Raji (cell line): ENCODE results near the gene GPR87.

Source experiments
- POLR2A ChIP-seq: IDR thresholded peaks from 2 replicates; pipeline ENCODE4 v1.6.1; 2011; ENCODE audit warnings: low read depth, low read length, control low read depth; ENCODE audit not compliant: insufficient read depth

The GPR87 gene, protein sequence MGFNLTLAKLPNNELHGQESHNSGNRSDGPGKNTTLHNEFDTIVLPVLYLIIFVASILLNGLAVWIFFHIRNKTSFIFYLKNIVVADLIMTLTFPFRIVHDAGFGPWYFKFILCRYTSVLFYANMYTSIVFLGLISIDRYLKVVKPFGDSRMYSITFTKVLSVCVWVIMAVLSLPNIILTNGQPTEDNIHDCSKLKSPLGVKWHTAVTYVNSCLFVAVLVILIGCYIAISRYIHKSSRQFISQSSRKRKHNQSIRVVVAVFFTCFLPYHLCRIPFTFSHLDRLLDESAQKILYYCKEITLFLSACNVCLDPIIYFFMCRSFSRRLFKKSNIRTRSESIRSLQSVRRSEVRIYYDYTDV

DNA sequence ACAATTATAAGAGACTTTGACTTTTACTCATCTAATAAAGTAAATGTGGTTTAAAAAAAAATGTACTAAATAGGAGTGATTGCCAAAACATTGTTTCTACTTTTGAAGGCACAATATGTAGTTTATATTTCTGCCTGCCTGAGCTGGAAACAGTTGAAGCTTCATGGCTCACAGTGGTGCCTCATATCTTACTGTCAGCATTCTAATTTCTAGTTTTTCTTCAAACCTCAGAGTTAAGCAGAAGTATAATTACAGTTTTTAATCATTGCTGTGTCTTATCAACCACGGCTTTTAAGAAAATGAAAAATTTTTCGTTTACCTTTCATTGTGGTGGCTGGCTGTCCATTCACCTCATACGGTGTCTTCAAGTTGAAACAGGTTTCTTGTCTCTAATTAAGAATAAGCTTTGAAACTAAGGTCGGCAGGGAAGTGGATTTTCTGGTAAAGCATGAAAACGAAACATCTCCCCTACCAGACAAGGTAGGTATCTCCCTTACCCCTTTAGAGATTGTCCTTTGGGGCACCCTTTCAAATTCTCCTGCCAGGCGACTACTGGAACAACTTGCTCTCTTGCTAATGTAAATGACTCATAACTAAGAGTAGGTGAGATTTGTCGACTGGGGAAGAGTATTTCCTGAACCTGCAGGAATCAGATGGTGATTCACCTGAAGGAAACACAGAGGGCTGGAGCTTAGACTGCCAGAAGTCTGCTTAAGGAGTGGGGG is at the start of gene GPR87:
GPR87 (minus strand) TSS at position 554 of the 725 bp plus-strand sequence. CDS start 16,720 bp downstream, outside the sequence.
- no peak for TF ChIP-seq POLR2A

DNA sequence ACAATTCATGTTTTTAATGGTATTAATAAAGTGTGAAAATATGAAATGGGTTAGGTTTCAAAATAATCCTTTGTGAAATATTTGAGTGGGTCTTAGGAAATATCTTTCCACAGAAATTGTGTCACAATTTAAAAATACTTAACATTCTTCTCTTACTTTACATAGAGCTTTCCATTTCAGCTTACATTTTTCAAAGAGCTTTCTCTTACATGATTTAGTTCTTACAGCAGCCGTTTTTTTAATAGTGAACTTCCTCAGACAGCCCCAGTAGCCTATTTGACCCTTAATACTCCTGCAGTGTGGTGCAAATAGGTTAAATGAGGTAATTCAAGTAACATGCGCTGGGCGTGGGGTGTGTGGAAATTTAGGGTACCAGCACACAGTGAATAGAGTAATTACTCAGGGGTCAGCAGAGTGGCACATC is 46.1 kb upstream of the GPR87 start:
- no peak for TF ChIP-seq POLR2A

DNA sequence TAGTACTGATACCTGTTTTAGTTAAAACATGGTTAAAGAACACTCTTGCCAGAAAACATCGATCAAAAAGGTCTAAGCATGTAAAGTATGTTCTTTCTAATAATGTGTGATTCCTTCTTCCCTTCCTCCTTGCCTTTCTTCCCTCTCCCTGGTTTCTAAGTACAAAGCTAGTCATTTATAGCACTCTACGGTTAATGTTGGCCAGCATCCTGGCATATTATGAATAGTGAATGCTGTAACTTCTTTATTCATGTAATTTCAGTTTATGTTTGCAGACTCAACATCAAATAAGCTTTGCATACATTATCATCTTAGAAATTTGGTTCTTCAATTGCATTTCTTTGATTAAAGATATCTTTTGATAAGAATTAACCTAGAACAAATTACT is 40.8 kb upstream of the GPR87 start:
- TF ChIP-seq POLR2A = no peak

DNA sequence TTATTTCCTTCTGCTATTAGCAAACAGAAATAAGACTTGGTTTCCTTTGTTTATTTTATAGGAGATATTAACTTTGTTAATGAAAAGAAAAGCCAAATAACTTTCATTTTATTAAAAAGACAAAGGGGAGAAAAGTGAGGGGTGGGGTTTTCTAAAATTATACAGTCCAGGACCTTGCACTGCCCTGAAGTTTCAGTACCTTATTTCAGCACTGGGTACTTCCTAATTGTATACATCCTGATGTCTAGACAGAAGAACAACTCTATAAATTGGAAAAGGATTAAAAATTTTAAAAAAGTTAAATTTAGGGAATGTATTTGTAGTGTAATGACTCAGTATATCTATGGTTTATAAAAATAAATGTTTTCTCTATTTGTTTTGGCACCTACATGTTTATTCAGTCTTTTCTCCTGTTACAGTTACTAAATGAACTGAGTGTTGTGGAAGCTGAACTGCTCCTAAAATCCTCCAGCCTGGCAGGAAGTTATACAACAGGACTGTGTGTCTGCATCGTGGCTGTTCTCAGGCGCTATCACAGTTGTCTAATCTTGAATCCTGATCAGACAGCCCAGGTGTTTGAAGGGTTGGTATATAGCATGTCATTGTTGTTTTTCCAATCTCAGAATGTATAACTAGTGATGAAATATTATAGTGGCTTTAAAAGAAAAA is 40.3 kb upstream of the GPR87 start:
- TF ChIP-seq POLR2A = no peak

DNA sequence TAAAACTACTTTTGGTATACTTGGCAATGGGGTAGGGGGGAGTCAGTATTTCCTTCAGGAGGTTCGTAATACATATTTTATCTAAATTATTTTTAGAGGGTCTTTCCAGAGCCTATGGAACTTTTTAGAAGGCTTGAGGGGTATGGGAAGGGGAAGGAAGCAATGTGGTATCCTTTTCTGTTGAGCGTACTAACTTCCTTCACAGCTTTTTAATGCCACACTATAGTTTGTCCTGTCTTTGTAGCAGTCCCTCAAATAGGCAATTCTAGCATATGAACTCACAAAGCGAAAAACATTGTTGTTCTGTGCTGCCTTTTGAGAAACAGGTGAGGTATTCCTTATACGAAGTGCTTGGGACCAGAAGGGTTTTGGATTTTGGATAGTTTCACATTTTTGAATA is 35.0 kb upstream of the GPR87 start:
- no peak for TF ChIP-seq POLR2A

DNA sequence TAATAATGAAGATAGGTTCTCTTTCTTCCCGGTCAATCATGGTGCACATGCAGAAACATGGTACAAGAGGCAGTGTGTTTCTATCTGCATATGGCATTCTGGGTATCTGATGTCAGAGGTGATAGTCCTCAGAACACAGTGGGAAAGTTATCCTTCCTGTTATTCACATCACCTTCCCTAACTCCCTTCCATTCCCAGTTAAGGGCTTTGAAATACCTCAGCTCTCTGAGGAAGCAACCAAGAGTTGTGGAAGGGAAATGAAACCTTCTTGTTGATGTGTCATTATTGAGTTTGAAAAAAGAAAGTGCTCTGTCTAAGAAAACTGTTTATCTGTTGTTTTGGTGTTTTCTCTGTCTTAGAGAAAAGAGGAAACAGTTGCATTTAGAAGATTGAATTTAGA is 34.6 kb upstream of the GPR87 start:
- no peak for TF ChIP-seq POLR2A

DNA sequence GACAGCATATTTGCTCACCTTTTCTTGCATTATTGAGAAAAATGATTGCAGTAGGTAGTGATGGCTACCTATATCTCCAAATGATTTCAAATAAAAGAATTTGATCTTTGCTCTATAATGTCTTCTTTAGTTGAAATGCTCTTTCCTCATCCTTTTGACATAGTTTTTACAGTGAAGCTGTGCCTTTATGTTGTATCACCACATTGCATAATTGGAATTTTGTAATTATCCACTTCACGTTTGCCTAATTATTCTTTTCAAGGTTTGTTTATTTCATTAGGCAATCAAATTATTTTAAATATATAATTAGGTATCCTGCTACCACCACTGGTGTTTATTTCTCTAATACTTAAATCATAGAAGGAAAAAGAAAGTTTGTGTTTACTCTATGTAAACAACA is 34.0 kb upstream of the GPR87 start:
- TF ChIP-seq POLR2A = no peak

DNA sequence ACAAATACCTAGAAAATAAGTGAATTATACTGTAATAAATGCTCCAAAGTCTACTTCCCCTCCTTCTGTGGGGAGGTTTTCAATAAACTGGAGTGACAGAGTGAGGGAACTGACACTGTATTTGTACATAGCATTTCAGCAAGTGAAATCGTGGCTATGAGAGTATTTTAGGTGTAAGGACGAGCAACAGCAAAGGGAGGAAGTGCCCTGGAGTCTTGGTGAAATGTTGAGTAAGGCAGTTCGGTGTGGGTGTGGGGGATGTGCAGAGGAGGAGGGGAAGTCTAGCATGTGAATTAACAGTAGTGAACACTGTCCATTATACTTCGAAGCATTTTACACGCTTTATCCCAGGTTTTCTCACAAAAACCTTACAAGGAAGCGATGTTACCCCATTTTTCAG is 30.8 kb upstream of the GPR87 start:
- TF ChIP-seq POLR2A = no peak

DNA sequence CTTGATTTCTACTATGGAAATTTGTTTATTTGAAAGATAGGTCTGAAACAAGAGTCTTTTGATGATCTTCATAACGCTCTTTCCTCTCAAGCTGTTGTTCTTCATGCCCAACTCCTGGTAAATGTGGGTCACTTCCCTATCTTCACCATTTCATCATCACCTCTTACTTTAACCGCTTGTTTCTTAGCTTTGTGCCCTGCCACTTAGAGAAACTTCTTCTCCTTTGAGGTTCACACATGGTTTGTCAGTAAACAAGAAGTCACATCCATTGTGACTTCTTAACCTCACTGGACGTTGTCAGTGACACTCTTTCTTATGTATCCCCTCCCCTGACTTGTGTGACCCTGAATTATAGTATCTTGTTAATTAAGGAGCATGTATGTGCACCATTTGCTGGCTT is 29.7 kb upstream of the GPR87 start:
- TF ChIP-seq POLR2A = no peak

DNA sequence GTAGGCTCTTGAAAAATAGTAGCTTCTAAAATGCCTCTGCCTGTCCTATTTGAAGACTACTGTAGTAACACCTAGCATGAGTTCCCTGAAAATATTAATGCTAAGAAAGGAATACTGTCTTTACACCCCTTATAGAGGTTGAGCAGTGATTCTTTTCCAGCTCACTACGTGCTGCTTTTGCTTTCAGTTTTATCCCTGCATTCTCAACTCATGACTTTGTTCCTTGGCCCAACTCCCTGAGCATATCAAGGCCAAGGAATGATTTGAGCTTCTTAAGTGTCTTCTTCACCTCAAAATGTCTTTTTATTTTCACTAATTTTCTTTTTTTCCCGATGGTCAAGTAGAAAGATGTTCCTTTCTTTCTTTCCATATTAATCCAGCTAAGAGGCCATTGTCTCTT is 29.2 kb upstream of the GPR87 start:
- no peak for TF ChIP-seq POLR2A

DNA sequence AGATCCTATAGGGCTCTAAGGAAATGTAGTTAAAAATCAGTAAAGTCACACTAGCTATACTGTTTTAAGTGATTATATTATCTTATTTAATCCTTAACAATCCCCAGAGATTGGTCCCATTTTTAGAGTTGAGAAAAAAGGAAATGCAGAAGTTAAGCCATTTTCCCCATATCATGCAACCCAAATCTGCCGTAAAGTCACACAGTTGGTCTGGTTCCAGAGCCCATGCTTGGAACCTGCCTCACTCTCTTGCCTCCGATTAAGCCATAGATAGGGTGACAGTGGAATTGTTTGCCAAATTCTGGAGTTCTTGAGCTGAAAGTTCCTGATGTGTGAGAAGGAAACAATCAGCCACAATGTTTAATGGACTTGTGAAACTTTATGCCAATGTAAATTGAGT is 15.1 kb upstream of the GPR87 start:
- no peak for TF ChIP-seq POLR2A

DNA sequence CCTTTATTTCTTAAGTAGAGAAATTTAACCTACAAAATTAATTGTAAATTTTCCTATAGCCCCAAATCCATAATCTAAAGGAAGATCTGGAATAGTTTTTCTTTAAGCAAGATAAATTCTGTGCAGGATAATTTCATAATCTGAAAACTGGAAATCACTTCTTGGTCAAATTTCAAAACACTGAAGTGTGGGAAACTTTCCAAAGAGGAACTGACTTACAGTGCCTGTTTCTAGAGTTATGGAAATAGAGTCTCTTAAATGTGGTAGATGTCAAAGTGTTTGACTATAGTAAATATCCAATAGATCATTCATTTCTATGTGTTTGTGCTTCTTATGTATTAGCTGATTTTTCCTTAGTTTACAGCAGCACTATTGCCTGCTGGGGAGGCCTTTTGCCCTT is 14.3 kb upstream of the GPR87 start:
- no peak for TF ChIP-seq POLR2A

DNA sequence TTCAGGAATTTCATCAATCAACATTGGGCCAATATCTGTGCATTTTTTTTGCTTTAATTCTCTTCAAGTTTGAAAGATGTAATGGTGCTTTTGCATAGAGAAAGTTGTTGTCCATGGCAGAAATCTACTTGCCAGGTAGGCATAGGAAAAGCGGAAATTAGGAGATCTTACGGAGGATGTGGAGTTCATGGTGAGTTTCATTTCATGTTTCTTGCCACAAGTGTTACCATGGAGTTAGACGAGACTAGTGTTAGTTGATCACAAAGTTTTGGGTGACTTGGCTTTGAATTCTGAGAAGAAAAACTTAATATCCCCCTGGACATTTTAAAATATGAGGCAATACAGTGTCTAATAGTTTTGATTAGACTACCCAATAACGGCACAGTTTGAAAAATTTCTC is 13.8 kb upstream of the GPR87 start:
- no peak for TF ChIP-seq POLR2A

DNA sequence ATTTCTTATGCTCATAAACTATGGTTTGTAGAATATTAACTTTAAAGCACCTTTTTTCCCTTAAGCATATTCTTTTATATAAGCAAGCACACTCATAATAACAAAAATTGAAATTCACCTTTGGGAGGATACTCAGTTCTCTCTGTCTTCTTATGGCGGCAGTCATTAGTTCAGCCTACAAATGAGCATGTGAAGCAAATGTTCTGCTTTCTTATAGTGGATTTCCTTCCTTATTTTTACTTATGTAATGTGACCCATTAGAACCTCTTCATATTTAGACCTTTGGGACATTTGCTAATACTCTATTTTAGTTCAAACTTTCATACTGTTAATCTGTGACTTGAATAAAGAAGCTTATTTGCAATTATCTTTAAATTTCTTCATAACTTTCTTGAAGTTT is 12.7 kb upstream of the GPR87 start, which contains the start of gene P2RY13:
P2RY13 (minus strand) TSS at position 187 of the 400 bp plus-strand sequence; CDS start at position 166, 21 bp downstream.
- no peak for TF ChIP-seq POLR2A

DNA sequence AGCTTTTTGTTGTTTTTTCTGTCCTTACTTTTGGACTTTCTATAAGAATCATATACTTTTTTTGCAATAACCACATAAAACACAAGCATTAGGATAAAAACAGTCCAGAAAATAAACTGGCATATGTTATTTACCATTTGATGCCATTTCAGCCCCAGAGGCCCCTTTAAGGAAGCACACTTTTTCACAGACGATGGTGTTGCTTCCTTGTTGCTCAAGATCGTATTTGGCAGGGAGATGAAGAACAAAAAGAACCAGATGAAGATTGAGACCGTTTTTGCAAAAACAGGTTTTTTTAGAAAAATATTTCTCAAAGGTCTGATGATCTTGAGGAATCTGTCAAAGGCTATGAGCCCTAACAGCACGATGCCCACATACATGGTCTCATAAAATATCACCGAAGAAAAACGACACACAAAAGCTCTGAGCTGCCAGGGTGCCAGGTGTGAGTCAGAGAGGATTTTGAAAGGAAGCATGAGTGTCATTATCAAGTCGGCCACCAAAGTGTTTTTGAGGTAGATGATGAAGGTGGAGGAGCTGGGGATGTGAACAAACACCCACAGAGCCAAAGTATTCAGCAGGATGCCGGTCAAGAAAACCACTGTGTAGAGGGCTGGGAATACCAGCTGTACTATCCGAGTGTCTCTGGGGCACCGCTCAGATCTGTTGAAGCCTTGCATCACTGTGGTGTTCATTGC is 11.8 kb upstream of the GPR87 start:
- TF ChIP-seq POLR2A = no peak
